Measurements from ENCODE around the gene CXCR1. TPM values are rescaled to one million over a fixed set of nuclear protein-coding genes. Genes with fewer than 3 reads are reported as not detected.

The CXCR1 gene
- total and polyA plus RNA-seq, 4 experiments from 2014 or later = not detected

- Mint-ChIP-seq H3K4me1 (no peaks in the 10 kb centered on the region), H3K27ac (no peak overlapping the region), H3K9me3 (peaks cover 0 to 6% (median 0%) of the 10 kb centered on the region in 8 donors), H3K4me3 (no peak overlapping the region), H3K27me3 (peaks cover 0 to 2% of the 10 kb centered on the region in 2 donors), H3K36me3 (peaks cover 0 to 5% of the 10 kb centered on the region in 2 donors)
- no peaks in the 10 kb centered on the region for H3K9me3 ChIP-seq (ENCODE audit: control insufficient read depth in 1 of 2, low read length in 2 of 2)
- H3K4me3 ChIP-seq (ENCODE audit: low read length in 2 of 2) = no peak overlapping the region
- H3K4me1 ChIP-seq (ENCODE audit: insufficient read depth, low read length) = no peaks in the 10 kb centered on the region
- no peaks in the 10 kb centered on the region for H3K27me3 ChIP-seq (ENCODE audit: insufficient read depth, low read length)
- ChIA-PET CTCF (ENCODE audit: partially characterized antibody) (no interaction called here), POLR2A (ENCODE audit: partially characterized antibody) (no interaction called here)
- no peak overlapping the region for H3K27ac ChIP-seq (ENCODE audit: low read depth, low read length)
- intact Hi-C loops (cut with micrococcal nuclease) = no loop called here
- DNase-seq = no peak
- no peaks in the 10 kb centered on the region for H3K36me3 ChIP-seq (ENCODE audit: insufficient read depth, low read length)
Observed at GRCh38 chr2:218149098-218149497, 17.7 kb downstream of the CXCR1 start.

DNA sequence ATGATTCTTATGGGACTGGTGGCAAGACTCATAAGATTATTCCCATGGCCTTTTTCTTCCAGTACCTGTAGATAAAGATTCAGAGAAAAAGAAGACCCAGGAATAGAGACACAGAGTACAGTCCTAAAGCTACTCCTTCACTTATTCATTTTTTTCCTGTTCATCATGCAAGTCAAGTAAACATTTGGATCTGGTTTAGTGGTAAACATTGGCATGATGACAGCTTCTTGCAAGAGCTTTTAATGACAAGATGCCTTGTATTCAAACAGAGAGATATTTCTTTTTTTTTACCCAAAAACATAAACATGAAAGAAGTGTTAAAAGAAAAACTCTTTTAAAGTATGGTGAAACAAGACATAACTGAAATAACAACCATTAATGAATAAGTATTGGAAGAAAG is 20.7 kb downstream of the CXCR1 start:
- no peak overlapping the region for H3K4me3 Mint-ChIP-seq
- CTCF ChIA-PET (ENCODE audit: partially characterized antibody) = interaction anchor here (1.0 kb wide), 1 partner anchor 10 kb away, joined by 3 read pairs; no protein-coding TSS in a partner anchor
- H3K4me1 Mint-ChIP-seq = no peaks in the 10 kb centered on the region
- Histone ChIP-seq H3K4me1 (ENCODE audit: insufficient read depth, low read length) (no peaks in the 10 kb centered on the region), H3K9me3 (ENCODE audit: control insufficient read depth in 1 of 2, low read length in 2 of 2) (no peaks in the 10 kb centered on the region), H3K27me3 (ENCODE audit: insufficient read depth, low read length) (no peaks in the 10 kb centered on the region), H3K4me3 (ENCODE audit: low read length in 2 of 2) (no peak overlapping the region), H3K27ac (ENCODE audit: low read depth, low read length) (no peak overlapping the region), H3K36me3 (ENCODE audit: insufficient read depth, low read length) (no peaks in the 10 kb centered on the region)
- peaks cover 0 to 8% of the 10 kb centered on the region in 2 donors for H3K36me3 Mint-ChIP-seq
- DNase-seq = no peak
- POLR2A ChIA-PET (ENCODE audit: partially characterized antibody) = no interaction called here
- H3K27me3 Mint-ChIP-seq = peaks cover 3 to 5% of the 10 kb centered on the region in 2 donors
- intact Hi-C loops (cut with micrococcal nuclease) = no loop called here
- H3K9me3 Mint-ChIP-seq = peaks cover 0 to 8% (median 0%) of the 10 kb centered on the region in 8 donors
- H3K27ac Mint-ChIP-seq = no peak overlapping the region

DNA sequence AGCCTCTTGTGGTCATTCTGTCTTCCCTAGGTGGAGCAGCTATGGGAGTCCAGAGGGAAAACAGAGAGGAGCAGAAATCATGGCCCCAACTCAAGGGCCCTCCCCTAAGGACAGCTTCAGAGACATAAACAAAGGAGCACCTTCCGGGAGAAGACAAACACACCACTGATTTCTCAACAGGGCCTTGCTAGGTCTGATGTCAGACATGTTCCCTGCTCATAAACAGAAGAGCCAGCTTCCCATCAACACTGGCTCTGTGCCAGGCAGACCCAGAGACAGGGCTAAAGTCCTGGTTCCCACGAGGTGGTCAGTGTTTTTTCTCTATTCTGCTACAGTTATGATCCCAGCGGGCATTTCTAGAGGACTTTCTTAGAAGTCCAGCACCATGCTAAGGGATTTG is 21.6 kb downstream of the CXCR1 start:
- H3K4me1 ChIP-seq (ENCODE audit: insufficient read depth, low read length) = no peaks in the 10 kb centered on the region
- ChIA-PET POLR2A (ENCODE audit: partially characterized antibody) (no interaction called here), CTCF (ENCODE audit: partially characterized antibody) (interaction anchor here (0.6 kb wide), 1 partner anchor 1678 kb away, joined by 3 read pairs; no protein-coding TSS in a partner anchor)
- H3K4me3 Mint-ChIP-seq = no peak overlapping the region
- no peaks in the 10 kb centered on the region for H3K27me3 ChIP-seq (ENCODE audit: insufficient read depth, low read length)
- no peaks in the 10 kb centered on the region for H3K4me1 Mint-ChIP-seq
- no peaks in the 10 kb centered on the region for H3K9me3 ChIP-seq (ENCODE audit: control insufficient read depth in 1 of 2, low read length in 2 of 2)
- DNase-seq = no peak
- intact Hi-C loops (cut with micrococcal nuclease) = no loop called here
- no peak overlapping the region for H3K27ac ChIP-seq (ENCODE audit: low read depth, low read length)
- peaks cover 6 to 10% of the 10 kb centered on the region in 2 donors for H3K27me3 Mint-ChIP-seq
- no peak overlapping the region for H3K27ac Mint-ChIP-seq
- H3K4me3 ChIP-seq (ENCODE audit: low read length in 2 of 2) = no peak overlapping the region
- H3K36me3 ChIP-seq (ENCODE audit: insufficient read depth, low read length) = no peaks in the 10 kb centered on the region
- H3K9me3 Mint-ChIP-seq = peaks cover 0 to 8% (median 0%) of the 10 kb centered on the region in 8 donors
- H3K36me3 Mint-ChIP-seq = peaks cover 0 to 8% of the 10 kb centered on the region in 2 donors

DNA sequence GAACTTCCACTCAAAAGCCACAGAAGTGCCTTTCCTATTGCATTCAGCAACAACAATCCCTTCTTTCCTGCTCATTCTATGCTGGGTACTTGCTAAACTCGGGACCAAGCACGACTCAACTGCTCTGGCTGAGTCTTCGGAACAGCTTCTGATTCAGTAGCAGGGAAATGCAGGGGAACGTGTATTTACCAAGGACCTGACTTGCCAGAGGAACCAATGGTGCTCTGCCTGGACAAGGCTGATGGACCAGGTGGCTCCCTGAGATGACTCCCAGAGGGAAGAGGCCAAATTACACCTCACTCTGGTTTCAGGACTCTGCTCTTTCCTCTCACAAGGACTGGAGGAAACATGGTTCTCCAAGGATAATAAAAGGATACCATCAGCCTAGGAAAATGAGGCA is 28.7 kb downstream of the CXCR1 start:
- Histone ChIP-seq H3K4me1 (ENCODE audit: insufficient read depth, low read length) (no peaks in the 10 kb centered on the region), H3K9me3 (ENCODE audit: control insufficient read depth in 1 of 2, low read length in 2 of 2) (no peaks in the 10 kb centered on the region), H3K27ac (ENCODE audit: low read depth, low read length) (no peak overlapping the region), H3K4me3 (ENCODE audit: low read length in 2 of 2) (no peak overlapping the region), H3K27me3 (ENCODE audit: insufficient read depth, low read length) (no peaks in the 10 kb centered on the region), H3K36me3 (ENCODE audit: insufficient read depth, low read length) (no peaks in the 10 kb centered on the region)
- Mint-ChIP-seq H3K4me3 (no peak overlapping the region), H3K4me1 (peaks cover 0 to 3% (median 0%) of the 10 kb centered on the region in 4 donors), H3K27me3 (peaks cover 33 to 57% of the 10 kb centered on the region in 2 donors), H3K27ac (peak overlapping the region in 1 of 7 donors; percentile 5), H3K36me3 (no peaks in the 10 kb centered on the region), H3K9me3 (peaks cover 0 to 12% (median 0%) of the 10 kb centered on the region in 8 donors)
- ChIA-PET POLR2A (ENCODE audit: partially characterized antibody) (no interaction called here), CTCF (ENCODE audit: partially characterized antibody) (no interaction called here)
- intact Hi-C loops (cut with micrococcal nuclease) = no loop called here
- no peak for DNase-seq

- Mint-ChIP-seq H3K36me3 (no peaks in the 10 kb centered on the region), H3K27ac (peak overlapping the region in 1 of 7 donors; percentile 5), H3K9me3 (peaks cover 0 to 12% (median 0%) of the 10 kb centered on the region in 8 donors), H3K4me1 (peaks cover 0 to 3% (median 0%) of the 10 kb centered on the region in 4 donors), H3K4me3 (no peak overlapping the region), H3K27me3 (peaks cover 33 to 62% of the 10 kb centered on the region in 2 donors)
- Histone ChIP-seq H3K27ac (ENCODE audit: low read depth, low read length) (no peak overlapping the region), H3K27me3 (ENCODE audit: insufficient read depth, low read length) (no peaks in the 10 kb centered on the region), H3K9me3 (ENCODE audit: control insufficient read depth in 1 of 2, low read length in 2 of 2) (no peaks in the 10 kb centered on the region), H3K36me3 (ENCODE audit: insufficient read depth, low read length) (no peaks in the 10 kb centered on the region), H3K4me3 (ENCODE audit: low read length in 2 of 2) (no peak overlapping the region), H3K4me1 (ENCODE audit: insufficient read depth, low read length) (no peaks in the 10 kb centered on the region)
- CTCF ChIA-PET (ENCODE audit: partially characterized antibody) = no interaction called here
- intact Hi-C loops (cut with micrococcal nuclease) = no loop called here
- DNase-seq = no peak
- POLR2A ChIA-PET (ENCODE audit: partially characterized antibody) = no interaction called here
Observed at GRCh38 chr2:218137514-218137913, 29.2 kb downstream of the CXCR1 start.

DNA sequence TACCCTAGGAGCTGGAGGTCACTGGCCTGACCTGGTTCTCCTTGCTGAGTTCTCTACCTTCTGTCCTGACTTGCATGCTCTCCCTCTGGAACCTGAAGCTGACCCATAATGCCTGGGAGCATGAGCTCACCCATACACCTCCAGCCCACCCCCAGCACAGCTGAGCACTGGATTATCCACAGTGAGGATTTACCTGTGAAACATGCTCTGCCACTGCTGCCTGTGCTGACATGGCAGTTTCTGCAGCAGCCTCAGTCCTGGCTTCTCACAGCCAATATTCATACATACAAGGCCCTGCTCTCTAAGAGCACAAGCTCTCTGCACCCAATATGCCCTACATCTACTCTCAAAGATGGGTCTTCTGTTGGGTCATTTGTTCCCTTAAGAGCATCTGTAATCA is 35.9 kb downstream of the CXCR1 start:
- CTCF ChIA-PET (ENCODE audit: partially characterized antibody) = no interaction called here
- Histone ChIP-seq H3K36me3 (ENCODE audit: insufficient read depth, low read length) (no peaks in the 10 kb centered on the region), H3K4me3 (ENCODE audit: low read length in 2 of 2) (no peak overlapping the region), H3K4me1 (ENCODE audit: insufficient read depth, low read length) (no peaks in the 10 kb centered on the region), H3K9me3 (ENCODE audit: control insufficient read depth in 1 of 2, low read length in 2 of 2) (no peaks in the 10 kb centered on the region), H3K27ac (ENCODE audit: low read depth, low read length) (no peak overlapping the region), H3K27me3 (ENCODE audit: insufficient read depth, low read length) (no peaks in the 10 kb centered on the region)
- Mint-ChIP-seq H3K36me3 (no peaks in the 10 kb centered on the region), H3K9me3 (peaks cover 0 to 7% (median 0%) of the 10 kb centered on the region in 8 donors), H3K27ac (no peak overlapping the region), H3K4me1 (peaks cover 0 to 2% (median 0%) of the 10 kb centered on the region in 4 donors), H3K4me3 (no peak overlapping the region), H3K27me3 (peaks cover 7 to 39% of the 10 kb centered on the region in 2 donors)
- DNase-seq = no peak
- POLR2A ChIA-PET (ENCODE audit: partially characterized antibody) = no interaction called here
- intact Hi-C loops (cut with micrococcal nuclease) = no loop called here

- no peak overlapping the region for H3K4me3 Mint-ChIP-seq
Observed at GRCh38 chr2:218130377-218130776, 36.4 kb downstream of the CXCR1 start.

More at GRCh38 chr2:218130377-218130776, 36.4 kb downstream of the CXCR1 start:
- Mint-ChIP-seq H3K9me3 (peaks cover 0 to 2% (median 0%) of the 10 kb centered on the region in 8 donors), H3K36me3 (no peaks in the 10 kb centered on the region), H3K27ac (no peak overlapping the region), H3K27me3 (peaks cover 8 to 38% of the 10 kb centered on the region in 2 donors), H3K4me1 (peaks cover 3 to 7% (median 4%) of the 10 kb centered on the region in 4 donors)
- Histone ChIP-seq H3K27ac (ENCODE audit: low read depth, low read length) (no peak overlapping the region), H3K4me3 (ENCODE audit: low read length in 2 of 2) (no peak overlapping the region), H3K27me3 (ENCODE audit: insufficient read depth, low read length) (no peaks in the 10 kb centered on the region), H3K36me3 (ENCODE audit: insufficient read depth, low read length) (no peaks in the 10 kb centered on the region), H3K9me3 (ENCODE audit: control insufficient read depth in 1 of 2, low read length in 2 of 2) (no peaks in the 10 kb centered on the region), H3K4me1 (ENCODE audit: insufficient read depth, low read length) (no peaks in the 10 kb centered on the region)
- POLR2A ChIA-PET (ENCODE audit: partially characterized antibody) = no interaction called here
- intact Hi-C loops (cut with micrococcal nuclease) = no loop called here
- CTCF ChIA-PET (ENCODE audit: partially characterized antibody) = no interaction called here
- no peak for DNase-seq
